GM12878 (cell line): ENCODE results near the gene LRTM2. TPM values are rescaled to one million over a fixed set of nuclear protein-coding genes. Genes with fewer than 3 reads are reported as not detected.

Experiments used
- ATAC-seq: fragments of 200-7000 bp; cut with Tn5 transposase; 3 replicates; pipeline ENCODE4 v1.9.1; 2020; ENCODE audit warnings: mild to moderate bottlenecking, moderate library complexity
- BruUV-seq: library from RNA; stranded (reverse); fragments of 400-500 nt; replicated peaks from 2 replicates; lab custom pipeline; 2021; lab: Mats Ljungman, UMichigan
- CTCF ChIA-PET: fragments of 300-600 bp; sonication (Branson Sonifier 250); formaldehyde crosslinking; extraction: SDS; loops from one replicate; lab custom pipeline; 2021; ENCODE audit warnings: inconsistent platforms; lab: Yijun Ruan, JAX
- POLR2A ChIA-PET: fragments of 350-600 bp; formaldehyde crosslinking; extraction: SDS; loops from one replicate; lab custom pipeline; 2021; ENCODE audit warnings: inconsistent platforms; lab: Charles Lee
- RAD21 ChIA-PET: fragments of 300-600 bp; sonication (Branson Sonifier 250); formaldehyde crosslinking; loops from one replicate; lab custom pipeline; 2023; ENCODE audit warnings: antibody characterized with exemption; ENCODE audit not compliant: unreplicated experiment; lab: Charles Lee
- SMC1A ChIA-PET: fragments of 300-600 bp; sonication (Branson Sonifier 250); formaldehyde crosslinking; loops from one replicate; lab custom pipeline; 2023; ENCODE audit not compliant: unreplicated experiment, uncharacterized antibody; lab: Charles Lee
- DNase-seq: peaks from one replicate; pipeline ENCODE4 v3.0.0-alpha.2; 2011; ENCODE audit warnings: low read depth, low spot score
- FAIRE-seq: peaks from 3 replicates; lab custom pipeline; 2011; peaks lifted over from hg19 to GRCh38; lab: Jason Lieb, UNC
- H2AFZ ChIP-seq: 2 replicates; pipeline ENCODE4 v1.6.0; 2011; ENCODE audit warnings: low read depth, low read length, control low read depth; ENCODE audit not compliant: control insufficient read depth
- H3K27ac ChIP-seq: 2 replicates; pipeline ENCODE4 v1.5.1; 2011; ENCODE audit warnings: control low read depth; ENCODE audit not compliant: control insufficient read depth, insufficient read depth
- H3K27me3 ChIP-seq, 2 experiments: replicated peaks in 1 of 2; 2 replicates each; pipeline versions ENCODE4 v1.6.0 to v1.6.1; 2011; ENCODE audit warnings: low read length in 1 of 2; ENCODE audit not compliant: control insufficient read depth in 2 of 2, insufficient read depth in 2 of 2
- H3K36me3 ChIP-seq, 2 experiments: 2 replicates each; pipeline ENCODE4 v1.5.1; 2011; ENCODE audit warnings: low read length in 1 of 2; ENCODE audit not compliant: control insufficient read depth in 2 of 2, insufficient read depth in 2 of 2
- H3K4me1 ChIP-seq: 2 replicates; pipeline ENCODE4 v1.6.1; 2011; ENCODE audit warnings: mild to moderate bottlenecking, low read length, moderate library complexity, mixed read lengths; ENCODE audit not compliant: control insufficient read depth, insufficient read depth
- H3K4me2 ChIP-seq: 2 replicates; pipeline ENCODE4 v1.6.0; 2011; ENCODE audit warnings: control low read depth; ENCODE audit not compliant: control insufficient read depth, insufficient read depth
- H3K4me3 ChIP-seq: fragments of 200-600 bp; sonication (generic); 2 replicates; pipeline ENCODE4 v1.5.1; 2016
- H3K79me2 ChIP-seq: 2 replicates; pipeline ENCODE4 v1.6.0; 2011; ENCODE audit warnings: low read length; ENCODE audit not compliant: control insufficient read depth, insufficient read depth
- H3K9ac ChIP-seq: 2 replicates; pipeline ENCODE4 v1.8.0; 2011; ENCODE audit warnings: low read length, control low read depth, mixed read lengths; ENCODE audit not compliant: control insufficient read depth, insufficient read depth
- H3K9me3 ChIP-seq: replicated peaks from 3 replicates; pipeline ENCODE4 v1.5.1; 2011; ENCODE audit warnings: mild to moderate bottlenecking, low read length; ENCODE audit not compliant: control insufficient read depth, insufficient read depth
- H4K20me1 ChIP-seq: 2 replicates; pipeline ENCODE4 v1.6.0; 2011; ENCODE audit not compliant: control insufficient read depth, insufficient read depth
- ATF3 ChIP-seq: IDR thresholded peaks from 2 replicates; pipeline ENCODE4 v1.6.1; 2011; ENCODE audit warnings: low read depth, mild to moderate bottlenecking, low read length, moderate library complexity, borderline replicate concordance; ENCODE audit errors: extremely low read depth
- SP1 ChIP-seq: IDR thresholded peaks from one replicate; pipeline ENCODE4 v1.6.1; 2011; ENCODE audit warnings: low read depth, low read length
- SREBF2 ChIP-seq: IDR thresholded peaks from 2 replicates; pipeline ENCODE4 v1.6.1; 2012; ENCODE audit warnings: mild to moderate bottlenecking, low read length
- WGBS: methylation state at CpG from one replicate; pipeline ENCODE4 v1.1.6; 2016; ENCODE audit warnings: low lambda C conversion rate; ENCODE audit not compliant: insufficient replicate concordance, insufficient coverage; ENCODE audit errors: missing lambda C conversion rate; 5-methylcytosine and 5-hydroxymethylcytosine counted together
- in situ Hi-C: fragments of 300-500 bp; cut with MboI; formaldehyde crosslinking; loops from 9 replicates; pipeline ENCODE4 v1.14.3; 2018; ENCODE audit warnings: mixed read lengths
- intact Hi-C: fragments of 100-400 bp; cut with micrococcal nuclease; formaldehyde crosslinking; loops from one replicate; pipeline ENCODE4 v1.14.2; 2022; ENCODE audit not compliant: unreplicated experiment
- polyA plus RNA-seq, 11 experiments: library from polyadenylated mRNA; depleted of rRNA in 4 of 11; unstranded in 6 of 11; stranded (reverse) in 5 of 11; fragments of >200 nt; fragmentation: Nextera tagmentation in 4 of 11; fragmentation: Illumina TruSeq in 1 of 11; extraction: Ambion mirVana in 4 of 11; extraction: Trizol in 1 of 11; gene quantifications; 1 replicate in 1 of 11; 2 replicates in 10 of 11; pipeline versions ENCODE4 v1.2.1 to v1.2.3, GENCODE V29; 2011 to 2016; ENCODE audit warnings: inconsistent platforms in 2 of 11, missing spikeins in 2 of 11, low read depth in 1 of 11
- total RNA-seq, 4 experiments: library from RNA; depleted of rRNA in 3 of 4; stranded (reverse); fragments of >200 nt in 3 of 4; fragmentation: Illumina TruSeq in 1 of 4; extraction: Trizol in 1 of 4; gene quantifications; 2 replicates each; pipeline versions ENCODE4 v1.2.1 to v1.2.3, GENCODE V29; 2013 to 2021
- TF ChIP-seq, protein P1 (sequence below): fragments of 450-650 bp; IDR thresholded peaks from 2 replicates; pipeline ENCODE4 v1.6.1; 2017; ENCODE audit warnings: mild to moderate bottlenecking, moderate library complexity
- TF ChIP-seq, protein P2 (sequence below): IDR thresholded peaks from 2 replicates; pipeline ENCODE4 v1.6.1; 2011; ENCODE audit warnings: mild to moderate bottlenecking, low read depth, low read length, moderate library complexity; ENCODE audit not compliant: insufficient replicate concordance

Gene LRTM2
- total and polyA plus RNA-seq, 10 of the 15 experiments (the other 5 are each of a cell fraction or from before 2014, with no cell fraction given): 0.05 TPM; not detected in 9

GRCh38 chr12:1881301-1881700 lies 60.9 kb downstream of the LRTM2 start:
- CTCF ChIA-PET: no interaction called here
- Histone ChIP-seq H3K27ac (no peak overlapping the region), H3K4me3 (no peak overlapping the region), H3K9ac (no peak overlapping the region), H4K20me1 (no peaks in the 10 kb centered on the region), H3K36me3 (no peaks in the 10 kb centered on the region), H2AFZ (no peak overlapping the region), H3K9me3 (no peaks in the 10 kb centered on the region), H3K4me2 (no peak overlapping the region), H3K4me1 (no peaks in the 10 kb centered on the region), H3K27me3 (no peaks in the 10 kb centered on the region; a peak in 3 of 4 replicates)
- ATAC-seq (no peak), DNase-seq (no peak)
- POLR2A ChIA-PET: no interaction called here
- RAD21 ChIA-PET: no interaction called here
- SMC1A ChIA-PET: no interaction called here
- in situ Hi-C loops (no loop called here), intact Hi-C loops (no loop called here)
- WGBS: 54% methylated on average over 8 of the region's 8 CpGs
- no TSS peak for BruUV-seq
- TF ChIP-seq, protein P1, sequence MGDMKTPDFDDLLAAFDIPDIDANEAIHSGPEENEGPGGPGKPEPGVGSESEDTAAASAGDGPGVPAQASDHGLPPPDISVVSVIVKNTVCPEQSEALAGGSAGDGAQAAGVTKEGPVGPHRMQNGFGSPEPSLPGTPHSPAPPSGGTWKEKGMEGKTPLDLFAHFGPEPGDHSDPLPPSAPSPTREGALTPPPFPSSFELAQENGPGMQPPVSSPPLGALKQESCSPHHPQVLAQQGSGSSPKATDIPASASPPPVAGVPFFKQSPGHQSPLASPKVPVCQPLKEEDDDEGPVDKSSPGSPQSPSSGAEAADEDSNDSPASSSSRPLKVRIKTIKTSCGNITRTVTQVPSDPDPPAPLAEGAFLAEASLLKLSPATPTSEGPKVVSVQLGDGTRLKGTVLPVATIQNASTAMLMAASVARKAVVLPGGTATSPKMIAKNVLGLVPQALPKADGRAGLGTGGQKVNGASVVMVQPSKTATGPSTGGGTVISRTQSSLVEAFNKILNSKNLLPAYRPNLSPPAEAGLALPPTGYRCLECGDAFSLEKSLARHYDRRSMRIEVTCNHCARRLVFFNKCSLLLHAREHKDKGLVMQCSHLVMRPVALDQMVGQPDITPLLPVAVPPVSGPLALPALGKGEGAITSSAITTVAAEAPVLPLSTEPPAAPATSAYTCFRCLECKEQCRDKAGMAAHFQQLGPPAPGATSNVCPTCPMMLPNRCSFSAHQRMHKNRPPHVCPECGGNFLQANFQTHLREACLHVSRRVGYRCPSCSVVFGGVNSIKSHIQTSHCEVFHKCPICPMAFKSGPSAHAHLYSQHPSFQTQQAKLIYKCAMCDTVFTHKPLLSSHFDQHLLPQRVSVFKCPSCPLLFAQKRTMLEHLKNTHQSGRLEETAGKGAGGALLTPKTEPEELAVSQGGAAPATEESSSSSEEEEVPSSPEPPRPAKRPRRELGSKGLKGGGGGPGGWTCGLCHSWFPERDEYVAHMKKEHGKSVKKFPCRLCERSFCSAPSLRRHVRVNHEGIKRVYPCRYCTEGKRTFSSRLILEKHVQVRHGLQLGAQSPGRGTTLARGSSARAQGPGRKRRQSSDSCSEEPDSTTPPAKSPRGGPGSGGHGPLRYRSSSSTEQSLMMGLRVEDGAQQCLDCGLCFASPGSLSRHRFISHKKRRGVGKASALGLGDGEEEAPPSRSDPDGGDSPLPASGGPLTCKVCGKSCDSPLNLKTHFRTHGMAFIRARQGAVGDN: no peak
- no peak for TF ChIP-seq SREBF2
- no peak for TF ChIP-seq ATF3
- no peak for TF ChIP-seq SP1
- TF ChIP-seq, protein P2, sequence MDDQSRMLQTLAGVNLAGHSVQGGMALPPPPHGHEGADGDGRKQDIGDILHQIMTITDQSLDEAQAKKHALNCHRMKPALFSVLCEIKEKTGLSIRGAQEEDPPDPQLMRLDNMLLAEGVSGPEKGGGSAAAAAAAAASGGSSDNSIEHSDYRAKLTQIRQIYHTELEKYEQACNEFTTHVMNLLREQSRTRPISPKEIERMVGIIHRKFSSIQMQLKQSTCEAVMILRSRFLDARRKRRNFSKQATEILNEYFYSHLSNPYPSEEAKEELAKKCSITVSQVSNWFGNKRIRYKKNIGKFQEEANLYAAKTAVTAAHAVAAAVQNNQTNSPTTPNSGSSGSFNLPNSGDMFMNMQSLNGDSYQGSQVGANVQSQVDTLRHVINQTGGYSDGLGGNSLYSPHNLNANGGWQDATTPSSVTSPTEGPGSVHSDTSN: no peak
- TF ChIP-seq, all 136 proteins: peak for 0
- no peak for FAIRE-seq
- no peaks in the 10 kb centered on the region for H3K79me2 ChIP-seq
